ENCODE measurements around the gene RAB5A.

The RAB5A gene

DNA sequence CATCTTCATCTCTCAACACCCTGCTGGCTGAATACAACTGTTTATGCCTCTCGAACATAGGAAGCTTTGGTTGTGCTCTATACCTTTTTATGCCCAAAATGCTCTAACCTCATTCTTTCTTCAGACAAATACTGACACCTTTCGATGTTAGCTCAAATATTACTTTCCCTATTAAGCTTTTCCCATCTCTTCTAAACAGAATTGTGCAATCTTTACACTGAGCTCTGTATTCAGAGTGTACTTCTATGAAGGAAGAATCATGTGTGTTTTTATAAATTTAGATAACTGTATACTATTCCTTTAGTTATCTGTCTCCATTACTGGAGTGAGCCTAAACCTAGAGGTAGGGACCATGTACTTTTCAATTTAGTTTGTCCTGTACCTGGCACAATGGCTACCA is 14.5 kb upstream of the RAB5A start:
- no peak for DNase-seq (ENCODE audit: low spot score)
- no peak for TF ChIP-seq CTCF (IDR thresholded peaks at IDR 0.05; ENCODE audit: extremely low read depth, insufficient read depth, missing control alignments)
- in situ Hi-C loops (cut with MboI; ENCODE audit: low pct_unique_long_range_greater_than_20kb, low sequenced_read_pairs, unreplicated experiment): no loop called here

GRCh38 chr3:19934098-19934566 is 12.8 kb upstream of the RAB5A start, which contains the start of gene EFHB:
Gene EFHB (minus strand): TSS chr3:19934217. CDS start chr3:19934018, 199 bp downstream.
- DNase-seq (ENCODE audit: low spot score): no peak
- in situ Hi-C loops (cut with MboI; ENCODE audit: low pct_unique_long_range_greater_than_20kb, low sequenced_read_pairs, unreplicated experiment): no loop called here
- no peak for TF ChIP-seq CTCF (IDR thresholded peaks at IDR 0.05; ENCODE audit: extremely low read depth, insufficient read depth, missing control alignments)

DNA sequence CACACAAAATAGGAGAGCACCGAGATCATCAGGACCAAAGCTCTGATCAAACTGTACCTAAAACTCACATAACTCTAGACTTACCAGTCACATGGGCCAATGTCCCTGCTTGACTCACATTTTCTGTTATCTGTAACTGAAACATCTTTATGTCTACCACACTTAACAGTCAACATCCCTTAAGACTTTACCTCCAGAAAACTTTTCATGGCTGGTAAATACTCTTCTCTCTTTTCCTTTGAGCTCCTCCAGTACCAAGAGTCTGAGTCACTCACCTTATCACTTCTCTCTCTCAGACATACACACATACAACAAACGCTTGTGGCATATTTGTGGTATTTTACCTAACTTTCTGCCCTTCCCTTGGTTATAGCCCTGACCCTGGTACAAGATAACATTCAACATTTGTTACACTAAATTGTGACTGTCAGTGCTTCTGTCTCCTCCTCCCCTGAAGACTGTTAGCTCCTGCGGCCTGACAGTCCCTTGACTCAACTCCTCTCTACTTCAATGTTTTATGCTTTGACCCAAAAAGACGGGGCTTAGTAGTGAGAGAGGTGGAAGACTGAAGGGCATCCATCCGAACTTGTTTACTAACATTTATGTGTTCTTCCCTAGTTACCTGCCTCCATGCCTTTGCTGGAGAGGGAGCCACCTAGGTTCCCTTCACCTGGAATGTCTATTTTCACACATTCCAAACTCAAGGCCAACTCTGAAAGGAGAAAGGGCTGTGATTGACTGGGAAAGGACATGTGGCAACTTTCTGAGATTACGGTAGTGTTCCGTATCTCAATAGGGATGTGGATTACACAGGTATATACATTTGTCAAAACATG is 9.2 kb upstream of the RAB5A start:
- no peak for TF ChIP-seq CTCF (IDR thresholded peaks at IDR 0.05; ENCODE audit: extremely low read depth, insufficient read depth, missing control alignments)
- DNase-seq (ENCODE audit: low spot score): no peak
- in situ Hi-C loops (cut with MboI; ENCODE audit: low pct_unique_long_range_greater_than_20kb, low sequenced_read_pairs, unreplicated experiment): no loop called here

DNA sequence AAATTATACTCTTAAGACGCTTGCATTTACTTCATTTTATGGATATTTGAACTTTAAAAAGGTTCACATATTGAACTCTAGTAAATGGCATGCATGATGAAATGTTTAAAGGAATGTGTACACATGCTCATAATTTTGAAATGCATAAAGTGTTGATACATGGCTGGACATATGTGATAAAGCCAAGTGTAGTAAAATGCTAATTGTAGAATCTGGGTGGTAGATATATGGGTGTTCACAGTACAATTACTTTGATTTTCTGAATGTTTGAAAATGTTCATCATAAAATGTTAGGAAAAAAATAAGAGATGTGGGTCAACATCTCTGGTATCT is 8.6 kb upstream of the RAB5A start:
- no peak for DNase-seq (ENCODE audit: low spot score)
- in situ Hi-C loops (cut with MboI; ENCODE audit: low pct_unique_long_range_greater_than_20kb, low sequenced_read_pairs, unreplicated experiment): no loop called here
- TF ChIP-seq CTCF (IDR thresholded peaks at IDR 0.05; ENCODE audit: extremely low read depth, insufficient read depth, missing control alignments): no peak

- in situ Hi-C loops (cut with MboI; ENCODE audit: low pct_unique_long_range_greater_than_20kb, low sequenced_read_pairs, unreplicated experiment): no loop called here
- DNase-seq (ENCODE audit: low spot score): no peak
- TF ChIP-seq CTCF (IDR thresholded peaks at IDR 0.05; ENCODE audit: extremely low read depth, insufficient read depth, missing control alignments): no peak
Measured at GRCh38 chr3:19940643-19941042, 6.3 kb upstream of the RAB5A start.

DNA sequence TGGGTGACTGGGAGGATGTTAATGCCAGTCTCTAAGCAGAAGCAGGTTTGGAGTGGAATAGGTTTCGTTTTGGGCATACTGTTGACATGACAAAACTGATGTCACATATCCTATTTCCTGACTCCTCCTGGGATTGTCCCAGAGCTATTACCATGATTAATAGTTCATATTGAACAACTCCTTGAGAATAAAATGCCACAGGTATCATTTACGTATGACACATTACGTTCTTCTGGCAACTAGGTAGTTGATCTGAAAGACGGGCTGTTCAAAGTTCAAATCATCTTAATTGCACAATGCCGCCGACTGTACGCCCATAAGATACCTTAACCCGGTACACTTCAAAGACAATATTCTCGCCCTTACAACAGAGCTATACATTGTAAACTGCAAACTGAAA is 1.4 kb upstream of the RAB5A start:
- in situ Hi-C loops (cut with MboI; ENCODE audit: low pct_unique_long_range_greater_than_20kb, low sequenced_read_pairs, unreplicated experiment): no loop called here
- no peak for TF ChIP-seq CTCF (IDR thresholded peaks at IDR 0.05; ENCODE audit: extremely low read depth, insufficient read depth, missing control alignments)
- DNase-seq (ENCODE audit: low spot score): no peak
